Activated CD4-positive, CD25-positive, alpha-beta regulatory T cell treated with anti-CD3 and anti-CD28 coated beads, Interleukin-2, amount 50 U/mL, for 16 hours (primary cell): ENCODE data around the gene OSBPL8.

Source experiments
- DNase-seq: peaks from one replicate; pipeline ENCODE4 v3.0.0-alpha.2; 2020; ENCODE audit warnings: low read depth, low spot score

The OSBPL8 gene

DNA sequence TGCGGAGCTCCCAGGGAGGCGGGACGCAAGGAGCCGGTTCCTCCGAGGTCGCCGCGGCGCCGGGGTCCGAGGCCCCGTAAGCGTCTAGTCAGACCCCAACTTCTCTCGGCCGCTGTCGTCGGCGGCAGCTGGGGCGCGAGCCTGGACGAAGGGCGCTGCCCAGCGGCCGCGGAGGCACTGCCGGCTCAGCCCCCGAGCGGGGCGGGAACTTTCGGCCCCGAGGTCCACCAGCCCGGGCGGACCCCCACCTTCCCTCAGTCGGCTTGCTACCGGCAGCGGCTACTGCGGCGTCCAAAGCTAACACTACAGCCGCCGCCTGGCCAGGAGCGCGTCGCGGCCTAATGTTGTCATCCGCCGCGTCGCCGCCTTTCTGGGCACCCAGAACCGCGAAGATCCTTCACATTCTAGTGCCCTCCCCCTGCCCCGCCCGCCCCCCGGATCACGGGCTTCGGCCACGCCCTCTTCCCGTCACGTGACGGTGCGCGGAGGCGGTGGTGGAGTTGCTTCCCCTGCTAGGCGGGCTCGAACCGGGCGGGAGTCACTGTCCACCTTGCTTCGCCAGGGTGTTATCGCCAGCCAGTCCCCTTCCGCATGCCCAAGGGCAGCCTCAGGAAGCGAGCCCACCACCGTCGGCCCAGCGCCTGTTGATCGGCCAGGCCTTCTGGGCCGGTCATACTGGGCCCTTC lies at the start of gene OSBPL8:
OSBPL8 (minus strand) TSS at position 372 of the 686 bp plus-strand sequence. CDS start 72,220 bp downstream, outside the sequence.
- DNase-seq, result peak; percentile 93

GRCh38 chr12:76608070-76608469 lies 48.5 kb upstream of the OSBPL8 start:
- no peak for DNase-seq

DNA sequence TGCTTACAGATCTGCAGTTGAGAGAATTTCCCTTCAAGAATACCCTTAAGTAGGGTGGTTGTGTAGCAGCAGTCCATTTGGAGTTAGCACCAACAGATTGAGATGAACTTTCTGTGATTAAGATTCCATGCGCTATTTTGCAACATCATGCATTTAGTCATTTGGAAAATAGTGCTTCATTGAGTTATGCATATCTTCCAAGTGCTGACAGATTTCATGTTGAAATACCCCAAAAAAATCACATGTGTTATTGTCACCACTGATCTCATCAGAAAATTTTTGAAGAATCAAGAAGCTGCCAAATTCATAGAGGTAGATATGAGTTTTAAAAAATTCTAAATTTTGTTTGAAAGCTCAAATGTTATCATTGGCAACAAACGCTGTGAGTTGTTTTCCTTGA lies 35.5 kb upstream of the OSBPL8 start:
- DNase-seq, result no peak

- no peak for DNase-seq
These were observed 31.9 kb upstream of the OSBPL8 start for GRCh38 chr12:76591476-76591875.

DNA sequence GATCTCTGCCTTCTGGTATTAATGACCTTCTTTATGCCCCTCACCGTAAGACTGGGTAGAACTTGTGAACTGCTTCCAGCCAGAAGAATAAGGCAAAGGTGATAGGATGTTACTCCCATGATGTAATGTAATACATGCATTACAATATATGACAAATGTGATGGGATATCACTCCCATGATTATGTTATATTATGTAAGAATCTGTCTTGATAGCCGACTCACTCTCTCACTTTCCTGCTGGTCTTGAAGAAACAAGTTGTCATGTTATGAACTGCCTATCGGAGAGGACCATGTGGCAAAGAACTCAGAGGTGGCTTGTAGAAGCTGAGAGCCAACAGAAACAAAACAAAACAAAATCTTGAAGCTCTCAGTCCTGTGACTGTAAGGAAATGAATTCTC lies 30.6 kb upstream of the OSBPL8 start:
- DNase-seq, result no peak

- DNase-seq, result no peak
These were observed 29.5 kb upstream of the OSBPL8 start for GRCh38 chr12:76588881-76589565.

- DNase-seq, result no peak
These were observed 28.0 kb upstream of the OSBPL8 start for GRCh38 chr12:76587428-76588178.

DNA sequence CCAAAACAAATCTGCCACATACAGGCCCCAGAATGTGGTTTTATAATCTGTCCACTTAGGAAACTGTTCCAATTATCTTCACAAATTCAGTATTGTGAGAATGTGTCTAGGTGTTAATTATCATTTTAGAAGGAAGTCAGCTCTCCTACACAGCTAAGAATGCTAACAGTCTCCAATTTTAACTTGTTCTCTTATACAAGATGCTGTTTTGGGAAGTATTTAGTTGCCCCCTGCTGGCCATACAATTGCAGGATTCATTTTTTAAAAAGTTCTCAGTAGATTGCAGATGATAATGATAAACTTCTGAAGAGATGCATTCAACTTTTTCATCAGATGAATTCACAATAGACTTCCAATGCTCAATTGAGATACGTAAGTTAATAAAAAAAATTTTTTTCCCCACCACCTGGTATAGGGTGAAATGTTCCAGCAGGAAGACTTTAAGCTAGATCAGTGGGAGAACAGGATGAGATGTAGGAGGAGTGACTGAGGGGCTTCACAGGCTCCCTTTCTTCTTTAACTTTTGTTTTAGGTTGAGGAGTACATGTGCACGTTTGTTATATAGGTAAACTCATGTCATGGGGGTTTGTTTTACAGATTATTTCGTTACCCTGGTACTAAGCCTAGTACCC lies 27.3 kb upstream of the OSBPL8 start:
- no peak for DNase-seq

- DNase-seq, result no peak
These were observed 23.7 kb upstream of the OSBPL8 start for GRCh38 chr12:76583301-76583700.

DNA sequence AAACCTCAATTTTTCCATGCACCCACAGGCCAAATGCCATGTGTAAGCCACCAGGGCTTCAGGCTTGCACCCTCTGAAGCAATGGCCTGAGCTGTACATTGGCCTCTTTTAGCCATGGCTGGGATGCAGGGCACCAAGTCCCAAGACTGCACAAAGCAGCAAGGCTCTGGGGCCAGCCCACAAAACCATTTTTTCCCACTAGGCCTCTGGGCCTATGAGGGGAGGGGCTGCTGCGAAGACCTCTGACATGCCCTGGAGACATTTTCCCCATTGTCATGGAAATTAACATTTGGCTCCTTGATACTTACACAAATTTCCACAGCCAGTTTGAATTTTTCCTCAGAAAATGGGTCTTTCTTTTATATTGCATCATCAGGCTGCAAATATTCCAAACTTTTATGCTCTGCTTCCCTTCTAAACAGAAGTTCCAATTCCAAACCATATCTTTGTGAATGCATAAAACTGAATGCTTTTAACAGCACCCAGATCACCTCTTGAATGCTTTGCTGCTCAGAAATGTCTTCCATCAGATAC lies 14.3 kb upstream of the OSBPL8 start:
- DNase-seq, result no peak

GRCh38 chr12:76571256-76571655 lies 11.7 kb upstream of the OSBPL8 start:
- no peak for DNase-seq

DNA sequence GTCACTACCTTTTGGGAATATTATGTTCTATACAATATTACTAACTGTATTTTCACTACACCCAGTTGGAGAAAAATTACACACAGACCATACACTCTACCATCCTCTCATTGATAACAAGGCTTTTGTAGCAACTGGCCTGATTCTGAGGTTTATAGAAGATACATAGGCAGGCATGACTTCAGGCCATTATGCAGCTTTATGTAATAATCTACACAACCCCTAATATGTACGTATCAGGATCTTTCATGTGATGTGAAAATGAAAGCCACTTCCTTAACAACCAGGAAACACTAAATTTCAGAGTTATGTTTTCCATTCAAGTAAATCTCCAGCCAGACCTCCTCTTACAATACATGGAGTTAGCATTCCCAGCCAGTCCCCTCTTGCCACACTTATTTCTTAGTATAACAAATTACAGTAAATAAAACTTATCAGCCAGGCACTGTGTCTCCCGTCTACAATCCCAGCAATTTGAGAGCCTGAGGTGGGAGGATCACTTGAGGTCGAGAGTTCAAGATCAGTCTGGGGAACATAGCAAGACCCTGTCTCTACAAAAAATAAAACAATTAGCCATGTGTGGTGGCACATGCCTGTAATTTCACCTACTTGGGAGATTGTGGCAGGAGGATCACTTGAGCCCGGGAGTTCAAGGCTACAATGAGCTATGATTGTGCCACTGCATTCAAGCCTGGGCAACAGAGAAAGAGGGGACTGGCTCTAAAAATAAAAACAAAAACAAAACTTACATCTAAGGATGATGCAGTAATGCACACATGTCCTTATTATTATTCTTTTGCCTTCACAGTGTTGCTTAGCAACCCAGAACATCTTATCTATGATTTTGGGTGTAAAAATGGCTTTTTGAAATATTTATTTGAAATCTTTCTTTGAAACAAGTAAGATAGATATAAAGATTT lies 10.4 kb upstream of the OSBPL8 start:
- DNase-seq, result no peak

DNA sequence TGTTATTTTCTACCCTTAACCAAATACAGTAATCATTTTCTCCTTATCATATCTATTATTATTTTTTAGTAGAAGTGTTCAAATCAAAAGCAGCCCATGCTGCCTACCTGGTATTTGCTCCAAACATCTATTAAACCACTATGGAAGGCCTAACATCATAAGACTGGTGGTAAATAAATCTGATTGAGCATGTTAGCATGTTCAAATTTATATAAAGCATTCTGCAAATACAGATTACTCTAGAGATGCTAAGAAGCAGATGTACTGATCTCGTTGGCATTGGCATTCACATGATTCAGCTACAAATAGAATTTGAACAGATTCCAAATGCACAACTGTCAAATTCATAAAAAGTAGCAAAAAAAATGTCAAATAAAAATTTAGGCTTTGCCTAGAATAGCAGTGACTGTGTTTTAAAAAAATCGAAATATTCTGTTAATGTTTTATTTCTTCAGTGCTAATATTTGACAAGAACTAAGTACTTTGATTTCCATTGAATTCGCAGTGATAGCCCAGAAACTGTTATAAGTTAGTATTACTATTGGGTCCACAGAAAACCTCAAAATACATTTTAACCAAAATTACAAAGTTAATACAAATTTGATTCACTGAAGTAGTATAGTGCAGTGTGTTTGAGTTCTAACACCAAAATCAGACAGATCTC lies 9.4 kb upstream of the OSBPL8 start:
- DNase-seq, result no peak

DNA sequence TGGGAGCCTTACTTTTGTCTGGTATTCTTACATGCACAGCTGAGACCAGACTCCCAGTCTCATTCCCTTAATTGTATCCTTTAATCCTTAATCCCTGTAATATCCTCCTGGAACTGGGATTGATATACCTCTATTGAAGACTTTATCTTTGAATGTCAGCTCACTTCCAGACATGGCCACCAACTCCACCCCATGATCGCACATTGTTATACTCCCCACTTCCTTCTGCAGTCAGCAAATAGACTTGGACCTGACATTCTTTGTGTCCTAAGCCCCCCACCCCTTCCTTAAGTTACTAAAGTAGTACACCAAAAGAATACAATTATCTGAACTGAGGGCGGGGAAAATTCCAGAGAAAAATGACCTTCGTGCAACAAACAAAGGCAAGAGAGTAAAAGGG lies 8.6 kb upstream of the OSBPL8 start:
- DNase-seq, result no peak

GRCh38 chr12:76563061-76563460 lies 3.5 kb upstream of the OSBPL8 start:
- DNase-seq, result no peak

DNA sequence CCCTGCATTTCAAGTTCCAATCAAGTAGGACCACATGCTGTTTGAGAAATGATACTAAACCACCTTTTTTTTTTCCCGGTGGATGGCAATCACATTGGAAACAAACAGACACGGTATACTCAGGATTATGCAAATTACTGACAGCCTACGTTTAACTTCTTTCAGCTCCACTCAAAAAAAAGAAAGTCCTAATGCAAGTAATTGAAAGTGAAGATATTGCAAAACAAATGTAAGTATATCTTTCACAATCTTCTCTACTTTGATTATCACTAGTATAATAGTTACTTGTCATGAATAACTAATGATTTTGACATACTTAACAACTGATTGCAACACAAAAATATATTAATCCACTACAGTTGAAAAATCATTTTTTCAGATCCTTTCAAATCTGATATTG lies 2.6 kb upstream of the OSBPL8 start:
- DNase-seq, result no peak

- DNase-seq, result no peak
These were observed 518 bp upstream of the OSBPL8 start for GRCh38 chr12:76560086-76560491.

DNA sequence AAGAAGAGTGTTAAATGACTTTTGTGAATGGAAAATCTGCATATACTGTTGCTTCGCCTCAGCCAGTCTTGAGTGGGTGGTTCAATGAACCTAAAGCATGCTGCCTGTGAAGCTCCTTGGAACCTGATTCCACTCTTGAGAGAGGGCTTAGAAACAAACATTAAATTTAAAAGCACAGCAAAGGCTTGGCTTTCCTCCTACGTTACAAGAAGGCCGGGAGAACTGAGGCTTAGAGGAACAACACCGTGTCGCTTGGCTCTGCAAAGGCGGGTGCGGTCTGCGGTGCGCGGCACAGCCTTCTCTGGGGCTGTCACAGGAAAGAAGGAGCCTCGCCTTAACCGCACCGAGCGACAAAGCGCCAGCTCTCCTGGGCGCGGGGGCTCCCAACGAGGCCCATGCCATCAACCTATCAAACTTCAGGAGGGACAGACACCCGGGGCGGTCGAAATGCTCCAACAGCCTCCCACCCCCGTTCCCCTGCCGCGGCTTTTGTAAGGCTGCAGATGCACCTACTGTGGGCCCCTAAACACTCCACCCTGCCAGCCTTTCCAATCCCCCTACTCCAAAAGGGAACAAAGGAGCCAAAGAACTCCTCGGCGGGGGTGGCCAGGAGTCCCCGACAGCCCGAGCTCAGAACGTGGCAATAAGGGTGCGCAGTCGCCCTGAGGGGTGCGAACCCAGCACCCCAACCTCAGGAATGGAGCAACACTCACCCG lies 729 bp downstream of the OSBPL8 start:
- DNase-seq, result peak; percentile 57

- no peak for DNase-seq
These were observed 3.2 kb downstream of the OSBPL8 start for GRCh38 chr12:76556368-76556767.

DNA sequence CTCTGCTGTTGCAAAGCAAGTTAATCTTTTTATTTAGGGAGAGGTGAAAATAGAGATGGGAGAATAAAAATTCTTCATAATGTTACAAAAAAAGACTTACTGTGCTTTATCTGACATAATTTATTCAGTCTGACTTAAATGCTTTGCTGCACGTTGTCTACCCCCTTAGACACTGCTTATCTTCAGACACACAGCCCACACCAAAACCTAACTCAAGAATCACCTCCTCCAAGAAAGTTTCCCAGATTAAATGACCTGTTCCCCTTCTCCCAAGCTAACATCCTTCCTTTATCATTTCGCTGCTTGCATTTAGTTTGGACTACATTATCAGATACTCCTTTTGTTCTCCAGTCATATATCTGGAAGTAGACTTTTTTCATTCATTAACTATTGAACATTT lies 3.8 kb downstream of the OSBPL8 start:
- DNase-seq, result no peak
